Thymus (tissue), 11 donors: Measurements from ENCODE around the gene WASF1. TPM values are rescaled to one million over a fixed set of nuclear protein-coding genes. Genes with fewer than 3 reads are reported as not detected.

ENCODE experiments used
- DNase-seq, 9 donors: peaks; one replicate each; pipeline ENCODE4 v3.0.0-alpha.2; 2013; ENCODE audit warnings: low spot score in 9 of 9, low read depth in 6 of 9, missing footprints in 1 of 9
- H3K27ac ChIP-seq, 2 donors: one replicate each; pipeline ENCODE4 v1.5.1; 2013; ENCODE audit warnings: control low read depth in 1 of 2, low read depth in 1 of 2, low read length in 1 of 2, mild to moderate bottlenecking in 1 of 2, moderate library complexity in 1 of 2
- H3K27me3 ChIP-seq, 2 donors: one replicate each; pipeline ENCODE4 v1.5.1; 2013; ENCODE audit warnings: low read length in 1 of 2; ENCODE audit not compliant: control insufficient read depth in 2 of 2, insufficient read depth in 1 of 2
- H3K36me3 ChIP-seq, 2 donors: one replicate each; pipeline ENCODE4 v1.5.1; 2013; ENCODE audit warnings: low read length in 1 of 2, mild to moderate bottlenecking in 1 of 2, moderate library complexity in 1 of 2; ENCODE audit not compliant: control insufficient read depth in 2 of 2, insufficient read depth in 2 of 2
- H3K4me1 ChIP-seq, 2 donors: one replicate each; pipeline ENCODE4 v1.5.1; 2013; ENCODE audit warnings: low read length in 2 of 2; ENCODE audit not compliant: control insufficient read depth in 2 of 2, insufficient read depth in 2 of 2
- H3K4me3 ChIP-seq, 2 donors: one replicate each; pipeline ENCODE4 v1.5.1; 2013; ENCODE audit warnings: low read length in 2 of 2, control low read depth in 1 of 2, mild to moderate bottlenecking in 1 of 2
- H3K9me3 ChIP-seq, 2 donors: one replicate each; pipeline ENCODE4 v1.5.1; 2013; ENCODE audit warnings: low read length in 1 of 2, mild to moderate bottlenecking in 1 of 2; ENCODE audit not compliant: control insufficient read depth in 2 of 2, insufficient read depth in 1 of 2
- WGBS: extraction: QIAGEN DNeasy Blood & Tissue Kit; methylation state at CpG from one replicate; pipeline ENCODE4 v1.1.7; 2013; 5-methylcytosine and 5-hydroxymethylcytosine counted together
- polyA plus RNA-seq: library from polyadenylated mRNA; stranded (reverse); fragments of 200-250 nt; gene quantifications from one replicate; pipeline ENCODE4 v1.2.3, GENCODE V29; 2013
- total RNA-seq: library from RNA; stranded (reverse); fragments of 120-200 nt; gene quantifications from one replicate; pipeline ENCODE4 v1.2.4, GENCODE V29; 2013
- donor health status: healthy.

Gene WASF1
- total and polyA plus RNA-seq, 2 donors: 2.1 to 12.1 TPM

DNA sequence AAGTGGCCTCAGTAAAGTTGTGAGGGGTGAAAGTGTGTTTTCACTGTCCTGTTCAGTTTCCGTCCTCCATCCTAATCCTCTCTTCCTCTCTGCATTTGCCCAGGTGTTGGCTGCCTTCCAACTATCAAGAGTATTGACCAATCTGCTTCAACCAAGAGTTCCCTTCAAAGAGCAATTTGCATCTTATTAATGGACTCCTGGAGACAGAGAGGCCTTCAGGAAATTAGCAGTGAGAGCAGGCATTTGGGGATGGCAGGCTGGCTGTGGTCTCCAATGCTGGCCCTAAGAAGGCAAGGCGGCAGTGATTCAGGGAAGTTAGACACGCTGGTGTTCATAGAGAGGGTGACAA lies 124.1 kb downstream of the WASF1 start:
- Histone ChIP-seq H3K4me3 (no peak overlapping the region), H3K36me3 (no peaks in the 10 kb centered on the region), H3K27ac (no peak overlapping the region), H3K4me1 (no peaks in the 10 kb centered on the region), H3K27me3 (no peaks in the 10 kb centered on the region), H3K9me3 (peaks cover 0 to 4% of the 10 kb centered on the region in 2 donors)
- no peak for DNase-seq
- 68% methylated on average over 3 of the region's 3 CpGs for WGBS

DNA sequence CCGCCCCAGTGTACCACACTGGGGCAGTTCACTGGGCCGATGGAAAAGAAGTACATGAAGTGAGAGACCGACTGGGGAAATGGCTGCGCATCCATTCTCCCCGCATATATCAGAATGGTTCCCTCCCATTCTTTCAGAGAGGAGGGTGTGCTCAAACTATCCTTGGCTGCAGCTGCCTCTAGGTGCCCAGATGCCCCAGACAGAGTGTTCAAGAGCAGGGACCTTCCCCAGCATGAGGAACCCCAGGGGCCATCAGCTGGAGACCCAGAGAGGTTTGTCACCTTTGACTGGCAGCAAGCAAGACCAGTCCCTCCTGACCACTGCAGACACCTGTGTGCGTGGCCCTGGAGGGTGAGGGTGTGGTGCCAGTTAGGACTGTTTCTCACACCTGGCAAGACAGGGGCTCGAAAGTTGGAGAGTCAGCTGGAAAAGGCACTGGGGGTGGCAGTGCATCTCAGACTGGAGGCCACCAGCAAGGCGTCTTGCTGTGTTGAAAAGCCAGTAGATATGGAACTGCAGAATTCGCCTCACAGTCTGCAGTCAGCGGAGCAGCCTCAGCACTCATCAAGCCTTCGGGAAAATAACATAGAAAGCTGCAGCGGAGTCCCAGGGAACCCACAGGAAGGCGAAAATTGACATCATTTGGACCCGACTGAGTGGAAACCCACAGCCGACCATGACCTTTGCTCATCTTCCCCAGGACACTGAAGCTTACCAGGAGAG lies 124.6 kb downstream of the WASF1 start:
- 89% methylated on average over 15 of the region's 15 CpGs for WGBS
- no peaks in the 10 kb centered on the region for H3K4me1 ChIP-seq

DNA sequence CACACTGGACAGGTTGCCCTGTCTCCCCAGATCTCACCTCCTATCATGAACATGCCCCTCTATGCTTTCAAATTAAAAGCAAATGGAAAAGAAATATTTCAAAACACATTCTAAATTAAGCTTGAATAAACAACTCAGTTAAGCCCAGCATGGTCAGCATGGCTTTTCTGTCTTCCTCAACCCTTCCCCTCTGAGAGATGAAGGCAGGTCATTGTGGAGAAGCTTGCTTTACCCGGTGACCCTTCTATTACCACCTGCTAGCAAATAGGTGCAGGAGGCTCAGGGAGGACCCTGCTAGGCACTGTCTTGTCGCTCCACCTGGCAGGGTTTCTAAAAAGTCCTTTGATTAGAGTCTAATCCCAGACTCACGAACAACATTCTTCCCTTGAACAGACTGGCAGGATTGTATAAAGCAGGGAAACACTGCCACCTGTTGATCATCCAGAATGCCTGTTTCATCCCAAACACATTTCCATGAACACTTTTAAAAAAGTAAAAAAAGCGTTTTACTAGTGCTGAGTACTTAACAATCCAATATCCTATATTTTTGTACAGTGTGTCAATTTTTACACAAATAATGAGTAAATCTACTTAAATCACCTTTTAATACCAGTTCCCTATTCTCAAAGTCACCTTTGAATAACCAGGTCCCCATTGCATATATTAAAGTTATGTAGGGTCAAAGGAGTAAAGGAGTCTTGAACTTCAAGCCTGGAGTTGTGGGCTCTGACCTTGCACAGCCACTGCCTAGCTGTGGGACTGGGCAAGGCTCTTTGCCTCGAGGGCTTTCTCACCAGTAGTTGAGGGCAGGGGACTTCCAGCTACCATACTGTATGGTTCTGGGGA lies 125.9 kb downstream of the WASF1 start:
- Histone ChIP-seq H3K9me3 (peaks cover 0 to 4% of the 10 kb centered on the region in 2 donors), H3K36me3 (no peaks in the 10 kb centered on the region), H3K27ac (no peak overlapping the region), H3K4me1 (no peaks in the 10 kb centered on the region), H3K4me3 (no peak overlapping the region), H3K27me3 (no peaks in the 10 kb centered on the region)
- 33% methylated on average over 5 of the region's 5 CpGs for WGBS
- peak in 4 of 9 donors; percentile 14 to 58 (median 29) for DNase-seq

More for the DNA sequence above, 124.6 kb downstream of the WASF1 start:
- Histone ChIP-seq H3K9me3 (peaks cover 0 to 4% of the 10 kb centered on the region in 2 donors), H3K27me3 (no peaks in the 10 kb centered on the region), H3K36me3 (no peaks in the 10 kb centered on the region), H3K27ac (no peak overlapping the region), H3K4me3 (no peak overlapping the region)
- DNase-seq: no peak

DNA sequence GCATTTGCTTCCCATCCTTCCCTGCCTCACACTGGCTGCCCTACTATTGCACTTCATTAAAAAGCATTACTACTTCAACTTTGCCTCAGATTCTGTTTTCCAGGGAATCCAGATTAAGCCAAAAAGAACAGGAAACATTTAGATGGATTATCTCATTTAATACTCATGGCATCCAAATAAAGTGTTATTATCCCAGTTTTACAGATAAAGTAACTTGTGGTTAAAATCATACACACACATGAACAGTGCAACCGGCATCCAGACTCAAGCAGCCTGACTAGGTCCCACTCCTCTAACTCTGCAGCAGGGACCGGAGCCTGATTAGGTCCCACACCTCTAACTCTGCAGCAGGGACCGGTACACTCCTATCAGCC lies 129.0 kb downstream of the WASF1 start:
- no peak for DNase-seq
- WGBS: 98% methylated on average over 3 of the region's 3 CpGs
- H3K27ac ChIP-seq: no peak overlapping the region
- no peaks in the 10 kb centered on the region for H3K27me3 ChIP-seq
- no peaks in the 10 kb centered on the region for H3K4me1 ChIP-seq
- no peak overlapping the region for H3K4me3 ChIP-seq
- no peaks in the 10 kb centered on the region for H3K36me3 ChIP-seq
- peaks cover 0 to 8% of the 10 kb centered on the region in 2 donors for H3K9me3 ChIP-seq

Other genes with a start within 250 kb of the WASF1 start
- not detected for gene GPR6, start 201.4 kb downstream of the WASF1 start, total RNA-seq
- gene GPR6, start 201.4 kb downstream of the WASF1 start, polyA plus RNA-seq: 0.05 TPM
- 26.8 TPM for gene CDC40, start 757 bp upstream of the WASF1 start, total RNA-seq
- 17.6 TPM for gene CDC40, start 757 bp upstream of the WASF1 start, polyA plus RNA-seq
- gene METTL24, start 178.7 kb upstream of the WASF1 start, total RNA-seq: 1.5 TPM
- 0.50 TPM for gene METTL24, start 178.7 kb upstream of the WASF1 start, polyA plus RNA-seq
- 0.14 TPM for gene DDO, start 235.9 kb upstream of the WASF1 start, total RNA-seq
- 0.64 TPM for gene DDO, start 235.9 kb upstream of the WASF1 start, polyA plus RNA-seq